Lung (tissue), 12 donors: Measurements from ENCODE around the gene ARHGDIA. TPM values are rescaled to one million over a fixed set of nuclear protein-coding genes. Genes with fewer than 3 reads are reported as not detected.
A peak's percentile ranks its signal among the peaks of the same experiment; 100 is the strongest.

ENCODE experiments used
- ATAC-seq: fragments of 200-7000 bp; cut with Tn5 transposase; one replicate; pipeline ENCODE4 v1.9.1; 2020; ENCODE audit warnings: moderate number of reproducible peaks; ENCODE audit not compliant: insufficient read depth, low FRiP score
- DNase-seq, 3 donors: peaks; one replicate each; pipeline ENCODE4 v3.0.0-alpha.2; 2013 to 2017
- H3K27ac ChIP-seq, 2 donors: one replicate each; pipeline ENCODE4 v1.5.1; 2013; ENCODE audit warnings: mild to moderate bottlenecking in 2 of 2, moderate library complexity in 2 of 2, control low read depth in 1 of 2, inconsistent platforms in 1 of 2, low read depth in 1 of 2, low read length in 1 of 2
- H3K27me3 ChIP-seq, 3 donors: one replicate each; pipeline ENCODE4 v1.5.1; 2013; ENCODE audit warnings: low read length in 2 of 3; ENCODE audit not compliant: control insufficient read depth in 3 of 3, insufficient read depth in 3 of 3
- H3K36me3 ChIP-seq, 4 donors: one replicate each; pipeline ENCODE4 v1.5.1; 2013; ENCODE audit warnings: low read length in 4 of 4, mild to moderate bottlenecking in 1 of 4, moderate library complexity in 1 of 4; ENCODE audit not compliant: control insufficient read depth in 4 of 4, insufficient read depth in 4 of 4
- H3K4me1 ChIP-seq, 5 donors: one replicate each; pipeline ENCODE4 v1.5.1; 2013; ENCODE audit warnings: low read length in 5 of 5, mild to moderate bottlenecking in 2 of 5, moderate library complexity in 1 of 5; ENCODE audit not compliant: control insufficient read depth in 5 of 5, insufficient read depth in 5 of 5
- H3K4me3 ChIP-seq: one replicate; pipeline ENCODE4 v1.5.1; 2013; ENCODE audit warnings: mild to moderate bottlenecking, control low read depth, moderate library complexity
- H3K9ac ChIP-seq, 2 donors: one replicate each; pipeline ENCODE4 v1.5.1; 2013; ENCODE audit warnings: low read length in 2 of 2, control low read depth in 1 of 2; ENCODE audit not compliant: insufficient read depth in 1 of 2
- H3K9me3 ChIP-seq, 4 donors: one replicate each; pipeline ENCODE4 v1.5.1; 2013; ENCODE audit warnings: low read length in 3 of 4, mild to moderate bottlenecking in 1 of 4, moderate library complexity in 1 of 4; ENCODE audit not compliant: control insufficient read depth in 4 of 4, insufficient read depth in 3 of 4
- CTCF ChIP-seq: IDR thresholded peaks from 2 replicates; pipeline ENCODE4 v1.5.1; 2012; ENCODE audit warnings: mild to moderate bottlenecking; ENCODE audit errors: control extremely low read depth, extremely low read depth
- WGBS, 2 donors: extraction: QIAGEN DNeasy Blood & Tissue Kit; methylation state at CpG; one replicate each; pipeline ENCODE4 v1.1.7; 2013; 5-methylcytosine and 5-hydroxymethylcytosine counted together
- polyA plus RNA-seq, 2 donors: library from polyadenylated mRNA; stranded (reverse); fragments of 200-250 nt; gene quantifications; one replicate each; pipeline ENCODE4 v1.2.1, GENCODE V29; 2013
- total RNA-seq, 2 donors: library from RNA; depleted of rRNA in 1 of 2; stranded (reverse); fragments of >200 nt in 1 of 2; gene quantifications; one replicate each; pipeline ENCODE4 v1.2.1, GENCODE V29; 2014 to 2021
- donor health status: control.
- donor health status: control.
- donor health status: Bipolar disorder and iron deficiency.
- donor health status: healthy.
- donor health status: DM: yes; HTN: yes; CAD: no.

The ARHGDIA gene
- total and polyA plus RNA-seq, 4 donors: 118 to 558 (median 396) TPM

- peak within 1 kb of the TSS; percentile 86 for H3K4me3 ChIP-seq
- TF ChIP-seq CTCF: no peak
- peak within 1 kb of the TSS; percentile 59 to 81 for H3K27ac ChIP-seq
- no peaks in the 10 kb centered on the region for H3K9me3 ChIP-seq
- H3K9ac ChIP-seq: no peak within 1 kb of the TSS
- peak; percentile 82 for ATAC-seq
- peak; percentile 76 to 89 (median 77) for DNase-seq
- WGBS, 2 donors: 1% methylated on average over 77 to 94 of the region's 94 CpGs
- peaks cover 10 to 54% (median 16%) of the 10 kb centered on the region in 4 donors for H3K36me3 ChIP-seq
- no peaks in the 10 kb centered on the region for H3K27me3 ChIP-seq
- H3K4me1 ChIP-seq: peaks cover 0 to 15% (median 5%) of the 10 kb centered on the region in 5 donors
Measured at GRCh38 chr17:81917565-81918332, 46.6 kb upstream of the ARHGDIA start, which contains the start of gene SIRT7. TSS of gene SIRT7 (minus strand) at chr17:81918176. CDS start at chr17:81918131, 45 bp downstream.

- Histone ChIP-seq H3K4me3 (no peak overlapping the region), H3K27ac (no peak overlapping the region), H3K36me3 (peaks cover 7 to 53% (median 13%) of the 10 kb centered on the region in 4 donors), H3K9ac (no peak overlapping the region), H3K4me1 (peaks cover 0 to 12% (median 4%) of the 10 kb centered on the region in 5 donors), H3K9me3 (no peaks in the 10 kb centered on the region), H3K27me3 (no peaks in the 10 kb centered on the region)
- WGBS, 2 donors: 70 to 77% methylated on average over 21 of the region's 21 CpGs
- DNase-seq: no peak
- no peak for ATAC-seq
- TF ChIP-seq CTCF: no peak
Measured at GRCh38 chr17:81916234-81917001, 45.3 kb upstream of the ARHGDIA start.

GRCh38 chr17:81915331-81915730 is 44.2 kb upstream of the ARHGDIA start:
- Histone ChIP-seq H3K9ac (no peak overlapping the region), H3K27me3 (no peaks in the 10 kb centered on the region), H3K4me3 (no peak overlapping the region), H3K27ac (no peak overlapping the region), H3K4me1 (peaks cover 0 to 17% (median 6%) of the 10 kb centered on the region in 5 donors), H3K9me3 (no peaks in the 10 kb centered on the region), H3K36me3 (peaks cover 7 to 47% (median 13%) of the 10 kb centered on the region in 4 donors)
- ATAC-seq (no peak), DNase-seq (no peak)
- TF ChIP-seq CTCF: no peak
- 92% methylated on average over 12 of the region's 12 CpGs for WGBS, 2 donors
